SU-DHL-6 (cell line): ENCODE measurements around the gene ARPC1B.

Experiments used
- EZH2phosphoT487 ChIP-seq: fragments of 200-600 bp; sonication (generic), shearing (Covaris generic); conservative IDR thresholded peaks from 2 replicates; pipeline ENCODE4 v1.6.1; 2018; ENCODE audit warnings: mild to moderate bottlenecking, antibody characterized with exemption, low read length, moderate library complexity, mixed read lengths
- TF ChIP-seq, protein P1 (sequence below): fragments of 200-600 bp; sonication (generic); IDR thresholded peaks from one replicate; pipeline ENCODE4 v1.5.1; 2017; ENCODE audit warnings: antibody characterized with exemption, mild to moderate bottlenecking, low read length, moderate library complexity; ENCODE audit not compliant: insufficient read depth, poor library complexity, severe bottlenecking

- TF ChIP-seq, protein P1, sequence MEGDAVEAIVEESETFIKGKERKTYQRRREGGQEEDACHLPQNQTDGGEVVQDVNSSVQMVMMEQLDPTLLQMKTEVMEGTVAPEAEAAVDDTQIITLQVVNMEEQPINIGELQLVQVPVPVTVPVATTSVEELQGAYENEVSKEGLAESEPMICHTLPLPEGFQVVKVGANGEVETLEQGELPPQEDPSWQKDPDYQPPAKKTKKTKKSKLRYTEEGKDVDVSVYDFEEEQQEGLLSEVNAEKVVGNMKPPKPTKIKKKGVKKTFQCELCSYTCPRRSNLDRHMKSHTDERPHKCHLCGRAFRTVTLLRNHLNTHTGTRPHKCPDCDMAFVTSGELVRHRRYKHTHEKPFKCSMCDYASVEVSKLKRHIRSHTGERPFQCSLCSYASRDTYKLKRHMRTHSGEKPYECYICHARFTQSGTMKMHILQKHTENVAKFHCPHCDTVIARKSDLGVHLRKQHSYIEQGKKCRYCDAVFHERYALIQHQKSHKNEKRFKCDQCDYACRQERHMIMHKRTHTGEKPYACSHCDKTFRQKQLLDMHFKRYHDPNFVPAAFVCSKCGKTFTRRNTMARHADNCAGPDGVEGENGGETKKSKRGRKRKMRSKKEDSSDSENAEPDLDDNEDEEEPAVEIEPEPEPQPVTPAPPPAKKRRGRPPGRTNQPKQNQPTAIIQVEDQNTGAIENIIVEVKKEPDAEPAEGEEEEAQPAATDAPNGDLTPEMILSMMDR, result no peak
- no peak for TF ChIP-seq EZH2phosphoT487
Observed at GRCh38 chr7:99409192-99409572, 34.7 kb downstream of the ARPC1B start.
